CD8-positive, alpha-beta memory T cell (primary cell): Measurements from ENCODE around the gene GSG1. TPM values are rescaled to one million over a fixed set of nuclear protein-coding genes. Genes with fewer than 3 reads are reported as not detected.

Source experiments
- CTCF ChIA-PET: fragments of 350-600 bp; sonication (Branson Sonifier 250); formaldehyde crosslinking; loops from one replicate; lab custom pipeline; 2021; ENCODE audit warnings: antibody characterized with exemption; lab: Charles Lee
- POLR2A ChIA-PET: fragments of 350-600 bp; sonication (Branson Sonifier 250); formaldehyde crosslinking; loops from one replicate; lab custom pipeline; 2021; ENCODE audit warnings: antibody characterized with exemption; lab: Charles Lee
- DNase-seq, 5 donors: peaks; one replicate each; pipeline versions ENCODE4 v3.0.0 to v3.0.0-alpha.2; 2020 to 2022; ENCODE audit warnings: mixed read lengths in 1 of 5
- H3K27ac ChIP-seq: one replicate; pipeline ENCODE4 v1.7.0; 2013; ENCODE audit warnings: low read depth, mild to moderate bottlenecking, low read length, moderate library complexity
- H3K27me3 ChIP-seq: 2 replicates; pipeline ENCODE4 v1.7.0; 2013; ENCODE audit warnings: low read length, mild to moderate bottlenecking; ENCODE audit not compliant: insufficient read depth, poor library complexity, severe bottlenecking
- H3K36me3 ChIP-seq: 2 replicates; pipeline ENCODE4 v1.7.0; 2013; ENCODE audit warnings: mild to moderate bottlenecking, low read length, moderate library complexity; ENCODE audit not compliant: insufficient read depth
- H3K4me1 ChIP-seq: 2 replicates; pipeline ENCODE4 v1.7.0; 2013; ENCODE audit warnings: mild to moderate bottlenecking, low read length, moderate library complexity; ENCODE audit not compliant: insufficient read depth
- H3K4me3 ChIP-seq: 2 replicates; pipeline ENCODE4 v1.7.0; 2013; ENCODE audit warnings: mild to moderate bottlenecking, low read length
- H3K9me3 ChIP-seq: 2 replicates; pipeline ENCODE4 v1.7.0; 2013; ENCODE audit warnings: mild to moderate bottlenecking, low read length
- H3K27ac Mint-ChIP-seq, 8 donors: one replicate each; pipeline ENCODE4 v1.8.0; 2020 to 2021; ENCODE audit warnings: mixed read lengths in 8 of 8, mild to moderate bottlenecking in 6 of 8, inconsistent platforms in 3 of 8, moderate library complexity in 3 of 8
- H3K27me3 Mint-ChIP-seq, 2 donors: one replicate each; pipeline ENCODE4 v1.8.0; 2020 to 2021; ENCODE audit warnings: mixed read lengths in 2 of 2, mild to moderate bottlenecking in 1 of 2, moderate library complexity in 1 of 2
- H3K36me3 Mint-ChIP-seq, 3 donors: one replicate each; pipeline ENCODE4 v1.8.0; 2020 to 2021; ENCODE audit warnings: mixed read lengths in 3 of 3, inconsistent platforms in 1 of 3, mild to moderate bottlenecking in 1 of 3
- H3K4me1 Mint-ChIP-seq, 3 donors: one replicate each; pipeline ENCODE4 v1.8.0; 2020 to 2021; ENCODE audit warnings: mixed read lengths in 3 of 3, inconsistent platforms in 1 of 3, mild to moderate bottlenecking in 1 of 3
- H3K4me3 Mint-ChIP-seq, 7 donors: one replicate each; pipeline ENCODE4 v1.8.0; 2020 to 2021; ENCODE audit warnings: mixed read lengths in 7 of 7, mild to moderate bottlenecking in 6 of 7, moderate library complexity in 4 of 7, inconsistent platforms in 2 of 7
- H3K9me3 Mint-ChIP-seq, 5 donors: one replicate each; pipeline ENCODE4 v1.8.0; 2020 to 2022; ENCODE audit warnings: mixed read lengths in 5 of 5, mild to moderate bottlenecking in 3 of 5, moderate library complexity in 2 of 5, inconsistent platforms in 1 of 5
- polyA plus RNA-seq: library from polyadenylated mRNA; unstranded; fragments of 300-500 nt; fragmentation: Illumina TruSeq; gene quantifications from one replicate; pipeline ENCODE4 v1.2.3, GENCODE V29; 2021
- total RNA-seq, 2 experiments: library from RNA; stranded (reverse); gene quantifications; one replicate each; pipeline ENCODE4 v1.2.3, GENCODE V29; 2021

GSG1 gene
- total and polyA plus RNA-seq, 3 experiments from 2014 or later, result not detected

DNA sequence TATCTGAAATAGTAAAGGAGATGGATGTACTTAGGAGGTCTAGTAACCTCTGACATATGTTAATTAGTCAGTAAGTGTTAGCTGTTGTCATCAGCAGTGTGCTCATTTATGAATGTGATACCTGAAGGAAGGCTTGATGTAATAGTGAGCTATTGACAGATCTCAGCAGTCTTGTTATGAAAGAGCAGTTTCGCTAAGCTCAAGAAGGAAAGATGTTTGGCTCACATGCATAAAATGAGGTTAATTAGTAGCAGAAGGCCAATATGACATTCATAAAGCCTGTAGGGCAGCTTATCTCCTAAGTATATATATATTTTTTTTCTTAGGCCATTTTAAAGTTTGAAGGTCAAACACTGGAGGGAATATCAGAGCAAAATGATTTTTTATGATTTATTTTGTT is 56.5 kb downstream of the GSG1 start:
- H3K4me3 Mint-ChIP-seq, result peak overlapping the region in 1 of 7 donors; percentile 5
- peaks cover 0 to 7% of the 10 kb centered on the region in 2 donors for H3K27me3 Mint-ChIP-seq
- peaks cover 0 to 3% (median 1%) of the 10 kb centered on the region in 3 donors for H3K36me3 Mint-ChIP-seq
- ChIA-PET CTCF (no interaction called here), POLR2A (no interaction called here)
- Histone ChIP-seq H3K36me3 (no peaks in the 10 kb centered on the region), H3K27ac (no peak overlapping the region), H3K4me3 (no peak overlapping the region), H3K27me3 (no peaks in the 10 kb centered on the region), H3K4me1 (peaks cover 5% of the 10 kb centered on the region), H3K9me3 (no peaks in the 10 kb centered on the region)
- H3K9me3 Mint-ChIP-seq, result no peaks in the 10 kb centered on the region
- no peak overlapping the region for H3K27ac Mint-ChIP-seq
- DNase-seq, result no peak
- H3K4me1 Mint-ChIP-seq, result peaks cover 7 to 16% (median 15%) of the 10 kb centered on the region in 3 donors

DNA sequence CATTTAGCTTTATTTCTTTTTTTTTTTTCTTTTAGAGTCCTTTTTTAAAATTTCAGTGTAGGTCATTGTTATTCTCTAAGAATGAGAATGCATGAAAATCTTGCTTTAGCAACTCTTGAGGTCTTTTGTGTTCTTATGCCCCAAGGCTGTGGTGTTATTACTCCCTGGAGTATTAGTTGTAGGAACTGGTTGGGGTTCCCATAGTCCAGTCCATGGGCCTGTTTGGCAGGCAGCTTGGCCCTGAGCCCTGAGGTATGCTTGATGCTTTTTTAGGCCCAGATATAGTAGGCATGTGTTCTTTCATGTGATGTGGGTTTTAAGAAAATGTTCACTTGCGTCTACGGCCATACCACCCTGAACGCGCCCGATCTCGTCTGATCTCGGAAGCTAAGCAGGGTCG is 57.7 kb downstream of the GSG1 start:
- no peak overlapping the region for H3K27ac Mint-ChIP-seq
- CTCF ChIA-PET, result interaction anchor here (1.2 to 1.4 kb wide), 2 partner anchors 28 to 55 kb away, joined by 3 to 4 read pairs; no protein-coding TSS in a partner anchor

DNA sequence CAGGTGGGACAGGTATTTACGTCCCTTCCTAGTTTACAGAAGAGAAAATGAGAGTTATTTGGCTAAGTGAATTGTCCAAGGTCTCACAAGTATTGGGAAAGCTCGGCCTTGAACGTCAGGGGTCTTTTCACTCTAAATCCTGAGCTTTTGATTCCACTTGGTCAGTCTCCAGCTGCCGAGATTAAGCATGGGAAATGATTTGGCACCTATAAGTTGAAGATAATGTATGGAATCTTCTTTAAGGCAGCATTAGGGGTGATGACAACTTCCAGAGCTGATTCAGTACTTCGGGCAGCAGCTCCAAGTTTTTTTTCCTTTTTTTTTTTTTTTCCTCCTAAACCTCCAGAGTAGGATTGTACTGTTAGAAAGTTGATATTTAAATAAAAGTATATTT is 58.6 kb downstream of the GSG1 start:
- ChIA-PET POLR2A (interaction anchor here (0.7 kb wide), 1 partner anchor 169 kb away, joined by 6 read pairs; no protein-coding TSS in a partner anchor), CTCF (interaction anchor here (0.6 to 1.4 kb wide), 4 partner anchors 12 to 56 kb away, joined by 3 to 4 read pairs (median 3); no protein-coding TSS in a partner anchor)
- H3K27ac Mint-ChIP-seq, result peak overlapping the region in 6 of 8 donors; percentile 54 to 86 (median 68)
- Histone ChIP-seq H3K27me3 (no peaks in the 10 kb centered on the region), H3K9me3 (no peaks in the 10 kb centered on the region), H3K27ac (peak overlapping the region; percentile 34), H3K4me1 (peaks cover 5% of the 10 kb centered on the region), H3K4me3 (peak overlapping the region; percentile 72), H3K36me3 (no peaks in the 10 kb centered on the region)
- H3K27me3 Mint-ChIP-seq, result peaks cover 7 to 8% of the 10 kb centered on the region in 2 donors
- no peaks in the 10 kb centered on the region for H3K9me3 Mint-ChIP-seq
- no peak for DNase-seq
- peaks cover 7 to 16% (median 15%) of the 10 kb centered on the region in 3 donors for H3K4me1 Mint-ChIP-seq
- peaks cover 0 to 1% (median 0%) of the 10 kb centered on the region in 3 donors for H3K36me3 Mint-ChIP-seq
- H3K4me3 Mint-ChIP-seq, result peak overlapping the region; percentile 86 to 91 (median 87)

More for the DNA sequence above, 57.7 kb downstream of the GSG1 start:
- Histone ChIP-seq H3K27me3 (no peaks in the 10 kb centered on the region), H3K4me3 (no peak overlapping the region), H3K4me1 (peaks cover 5% of the 10 kb centered on the region), H3K27ac (no peak overlapping the region), H3K36me3 (no peaks in the 10 kb centered on the region), H3K9me3 (no peaks in the 10 kb centered on the region)
- peaks cover 7 to 16% (median 15%) of the 10 kb centered on the region in 3 donors for H3K4me1 Mint-ChIP-seq
- peak overlapping the region; percentile 38 to 91 (median 87) for H3K4me3 Mint-ChIP-seq
- no peaks in the 10 kb centered on the region for H3K9me3 Mint-ChIP-seq
- peaks cover 2 to 7% of the 10 kb centered on the region in 2 donors for H3K27me3 Mint-ChIP-seq
- peaks cover 0 to 1% (median 0%) of the 10 kb centered on the region in 3 donors for H3K36me3 Mint-ChIP-seq
- POLR2A ChIA-PET, result no interaction called here
- no peak for DNase-seq

DNA sequence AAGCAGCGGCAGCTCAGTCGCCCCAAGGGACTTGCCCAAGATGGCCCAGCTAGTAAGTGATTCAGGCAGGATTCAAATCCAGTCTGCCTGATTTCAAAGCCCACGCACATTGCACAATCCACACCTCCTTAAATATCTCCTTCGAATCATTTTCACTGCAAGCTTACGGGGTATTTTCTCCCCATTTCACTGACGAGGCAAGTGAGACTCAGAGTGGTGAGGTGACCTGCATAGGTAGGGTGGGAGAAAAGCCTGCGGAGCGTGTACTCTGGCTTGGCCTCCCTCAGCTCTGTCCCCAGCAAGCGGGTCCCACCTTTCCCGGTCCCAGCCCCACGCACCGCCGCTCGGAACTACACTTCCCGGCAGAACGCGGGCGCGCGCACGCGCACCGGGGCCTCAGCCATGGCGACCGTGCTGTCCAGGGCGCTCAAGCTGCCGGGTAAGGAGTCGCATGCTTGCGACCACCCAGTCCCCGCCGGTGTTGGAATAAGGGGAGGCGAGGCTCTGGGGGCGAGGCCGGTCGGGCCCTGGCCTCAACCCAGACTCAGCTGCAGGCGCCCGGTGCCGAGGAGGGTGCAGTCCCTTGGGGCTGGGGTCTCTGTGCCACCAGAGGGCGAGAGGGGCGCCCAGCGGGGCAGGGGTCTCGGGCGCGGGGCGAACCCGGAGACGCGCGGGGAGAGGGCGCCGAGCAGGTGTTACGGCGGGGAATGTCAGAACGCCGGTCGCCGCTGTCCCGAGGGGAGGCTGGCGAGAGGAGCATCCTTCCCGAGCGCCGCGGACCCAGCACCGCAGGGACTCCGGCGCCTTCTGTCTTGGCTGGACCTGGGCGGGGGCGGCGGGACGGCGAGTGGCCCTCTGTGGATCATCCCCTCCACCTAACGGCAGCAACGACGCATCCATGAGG is 59.2 kb downstream of the GSG1 start, which contains the start of gene FAM234B:
FAM234B (plus strand) TSS at position 380 of the 904 bp plus-strand sequence; CDS start at position 403, 23 bp downstream.
- peak within 1 kb of the TSS in 6 of 8 donors; percentile 54 to 91 (median 74) for H3K27ac Mint-ChIP-seq
- peaks cover 0 to 1% (median 0%) of the 10 kb centered on the region in 3 donors for H3K36me3 Mint-ChIP-seq
- H3K4me3 Mint-ChIP-seq, result peak within 1 kb of the TSS; percentile 86 to 91 (median 87)
- Histone ChIP-seq H3K36me3 (no peaks in the 10 kb centered on the region), H3K27me3 (no peaks in the 10 kb centered on the region), H3K4me1 (peaks cover 5% of the 10 kb centered on the region), H3K9me3 (no peaks in the 10 kb centered on the region), H3K4me3 (peak within 1 kb of the TSS; percentile 72), H3K27ac (peak within 1 kb of the TSS; percentile 34)
- peaks cover 7 to 8% of the 10 kb centered on the region in 2 donors for H3K27me3 Mint-ChIP-seq
- ChIA-PET CTCF (interaction anchor here (0.6 to 1.8 kb wide), 7 partner anchors 10 to 212 kb away, joined by 3 to 6 read pairs (median 4); no protein-coding TSS in a partner anchor), POLR2A (interaction anchor here (0.5 to 1.0 kb wide), 2 partner anchors 43 to 347 kb away, joined by 3 to 6 read pairs; no protein-coding TSS in a partner anchor)
- peak; percentile 48 to 80 (median 55) for DNase-seq
- H3K4me1 Mint-ChIP-seq, result peaks cover 7 to 16% (median 15%) of the 10 kb centered on the region in 3 donors
- H3K9me3 Mint-ChIP-seq, result no peaks in the 10 kb centered on the region

DNA sequence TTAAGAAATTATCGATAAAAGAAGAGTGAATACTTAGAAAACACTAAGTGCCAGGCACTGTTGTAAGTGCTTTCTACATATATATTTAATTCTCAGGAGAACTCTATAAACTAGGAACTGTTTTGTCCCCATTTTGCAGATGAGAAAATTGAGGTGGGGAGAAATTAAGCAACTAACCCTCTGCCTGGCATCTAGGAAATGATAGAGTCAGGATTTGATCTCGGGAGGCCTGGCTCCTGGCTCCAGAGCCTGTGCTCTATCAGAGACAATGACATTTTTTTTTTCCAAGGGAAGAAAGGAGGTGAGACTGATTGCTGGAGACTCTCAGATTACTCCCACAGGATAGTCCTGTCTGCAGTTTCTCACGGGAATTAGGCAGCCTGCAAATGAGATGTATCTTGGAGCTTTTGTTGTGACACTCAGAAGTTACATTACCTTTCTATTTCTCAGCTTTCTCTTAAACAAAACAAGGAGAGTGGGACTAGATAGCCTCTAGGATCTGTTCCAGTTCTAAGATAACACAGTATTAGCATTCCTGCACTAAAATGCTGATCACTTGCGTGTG is 60.7 kb downstream of the GSG1 start:
- Histone ChIP-seq H3K4me1 (peaks cover 5% of the 10 kb centered on the region), H3K27me3 (no peaks in the 10 kb centered on the region), H3K9me3 (no peaks in the 10 kb centered on the region), H3K4me3 (no peak overlapping the region), H3K36me3 (no peaks in the 10 kb centered on the region), H3K27ac (no peak overlapping the region)
- Mint-ChIP-seq H3K27me3 (peaks cover 7 to 10% of the 10 kb centered on the region in 2 donors), H3K4me3 (peak overlapping the region; percentile 86 to 91 (median 87)), H3K27ac (no peak overlapping the region), H3K36me3 (peaks cover 0 to 1% (median 0%) of the 10 kb centered on the region in 3 donors), H3K9me3 (no peaks in the 10 kb centered on the region), H3K4me1 (peaks cover 7 to 16% (median 15%) of the 10 kb centered on the region in 3 donors)
- ChIA-PET POLR2A (interaction anchor here (1.0 kb wide), 1 partner anchor 42 kb away, joined by 3 read pairs; no protein-coding TSS in a partner anchor), CTCF (interaction anchor here (1.5 to 1.8 kb wide), 3 partner anchors 8 to 213 kb away, joined by 4 to 6 read pairs (median 4); no protein-coding TSS in a partner anchor)
- DNase-seq, result no peak

DNA sequence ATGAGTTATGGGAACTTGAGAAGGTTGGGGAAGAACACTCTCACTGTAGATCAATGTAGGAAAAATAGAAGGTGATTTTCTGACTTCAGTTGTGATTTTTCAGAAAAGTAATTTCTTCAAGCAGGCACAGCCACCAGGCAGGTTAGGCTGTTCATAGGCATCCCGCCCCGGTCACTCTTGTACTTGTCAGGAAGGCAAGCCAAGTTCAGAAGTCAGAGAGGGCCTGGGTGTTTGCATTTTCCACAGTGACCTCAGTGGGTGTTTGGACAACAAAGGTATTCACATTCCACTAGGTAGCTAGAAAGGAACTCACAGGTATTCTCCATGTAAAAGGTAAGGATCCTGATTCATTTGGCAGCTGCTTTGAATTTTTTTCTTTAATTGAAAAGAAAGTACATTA is 62.2 kb downstream of the GSG1 start:
- peaks cover 7 to 16% (median 15%) of the 10 kb centered on the region in 3 donors for H3K4me1 Mint-ChIP-seq

DNA sequence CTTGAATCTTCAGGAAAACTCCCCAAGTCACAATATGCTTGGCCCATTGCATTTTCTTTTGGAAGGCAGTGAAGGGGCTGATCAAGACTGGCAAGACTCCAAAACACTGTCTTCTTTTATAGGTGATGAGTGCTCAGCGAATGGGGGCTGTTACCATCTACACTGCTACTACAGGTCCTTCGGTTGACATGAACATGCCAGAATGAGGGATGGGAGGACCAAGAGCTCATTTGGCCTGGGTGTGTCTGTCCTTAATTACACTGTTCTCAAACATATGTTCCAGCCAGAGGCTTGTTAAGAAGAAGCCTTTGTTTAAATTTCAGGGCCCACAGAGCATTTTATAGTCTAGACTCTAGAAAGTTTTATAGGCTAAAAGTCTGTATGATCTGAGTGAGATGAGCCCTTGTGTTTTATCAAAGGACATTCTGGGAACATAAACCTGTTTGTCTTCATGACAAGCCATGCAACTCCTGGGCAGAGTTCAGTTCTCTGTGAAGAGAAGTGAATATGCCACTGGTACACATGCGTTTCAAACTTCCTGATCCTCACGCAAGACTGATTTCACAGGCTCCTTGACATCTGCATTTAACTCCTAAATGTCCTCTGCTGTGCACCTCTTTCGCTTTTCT is 64.0 kb downstream of the GSG1 start:
- no peaks in the 10 kb centered on the region for H3K36me3 ChIP-seq
- H3K9me3 Mint-ChIP-seq, result no peaks in the 10 kb centered on the region
- H3K4me1 Mint-ChIP-seq, result peaks cover 0 to 6% (median 2%) of the 10 kb centered on the region in 3 donors
- H3K36me3 Mint-ChIP-seq, result peaks cover 0 to 1% (median 0%) of the 10 kb centered on the region in 3 donors
- H3K27me3 Mint-ChIP-seq, result peaks cover 7 to 12% of the 10 kb centered on the region in 2 donors
- H3K27ac Mint-ChIP-seq, result no peak overlapping the region
- POLR2A ChIA-PET, result no interaction called here
- no peaks in the 10 kb centered on the region for H3K27me3 ChIP-seq
- no peak overlapping the region for H3K27ac ChIP-seq
- DNase-seq, result no peak
- H3K4me1 ChIP-seq, result no peaks in the 10 kb centered on the region
- H3K4me3 ChIP-seq, result no peak overlapping the region
- H3K4me3 Mint-ChIP-seq, result no peak overlapping the region
- no peaks in the 10 kb centered on the region for H3K9me3 ChIP-seq
- CTCF ChIA-PET, result interaction anchor here (0.9 kb wide), 1 partner anchor 9 kb away, joined by 3 read pairs; no protein-coding TSS in a partner anchor

More for the DNA sequence above, 62.2 kb downstream of the GSG1 start:
- Mint-ChIP-seq H3K27ac (no peak overlapping the region), H3K36me3 (peaks cover 0 to 1% (median 0%) of the 10 kb centered on the region in 3 donors), H3K27me3 (peaks cover 7 to 10% of the 10 kb centered on the region in 2 donors), H3K4me3 (peak overlapping the region in 1 of 7 donors; percentile 55), H3K9me3 (no peaks in the 10 kb centered on the region)
- DNase-seq, result no peak
- CTCF ChIA-PET, result no interaction called here
- peaks cover 5% of the 10 kb centered on the region for H3K4me1 ChIP-seq
- H3K9me3 ChIP-seq, result no peaks in the 10 kb centered on the region
- no peak overlapping the region for H3K4me3 ChIP-seq
- no peaks in the 10 kb centered on the region for H3K36me3 ChIP-seq
- no peak overlapping the region for H3K27ac ChIP-seq
- POLR2A ChIA-PET, result no interaction called here
- no peaks in the 10 kb centered on the region for H3K27me3 ChIP-seq
